T-helper 2 cell treated with Interferon-gamma antibody and Interleukin-4, amounts not matched to agents 5 μg/mL and 100 μg/mL, for 36 hours (primary cell): Measurements from ENCODE around the gene STOX2.

Experiments
- DNase-seq: peaks from one replicate; pipeline ENCODE4 v3.0.0; 2021; ENCODE audit warnings: low spot score
- H3K27ac Mint-ChIP-seq: one replicate; pipeline ENCODE4 v1.8.0; 2021; ENCODE audit warnings: mild to moderate bottlenecking, mixed read lengths
- H3K27me3 Mint-ChIP-seq: one replicate; pipeline ENCODE4 v1.8.0; 2021; ENCODE audit warnings: low read depth, mixed read lengths
- H3K36me3 Mint-ChIP-seq: one replicate; pipeline ENCODE4 v1.8.0; 2021; ENCODE audit warnings: low read depth, mixed read lengths
- H3K4me1 Mint-ChIP-seq: one replicate; pipeline ENCODE4 v1.8.0; 2021; ENCODE audit warnings: low read depth, mixed read lengths
- H3K4me3 Mint-ChIP-seq: one replicate; pipeline ENCODE4 v1.8.0; 2022; ENCODE audit warnings: mild to moderate bottlenecking, moderate library complexity, mixed read lengths
- H3K9me3 Mint-ChIP-seq: one replicate; pipeline ENCODE4 v1.8.0; 2021; ENCODE audit warnings: mixed read lengths

Gene STOX2

DNA sequence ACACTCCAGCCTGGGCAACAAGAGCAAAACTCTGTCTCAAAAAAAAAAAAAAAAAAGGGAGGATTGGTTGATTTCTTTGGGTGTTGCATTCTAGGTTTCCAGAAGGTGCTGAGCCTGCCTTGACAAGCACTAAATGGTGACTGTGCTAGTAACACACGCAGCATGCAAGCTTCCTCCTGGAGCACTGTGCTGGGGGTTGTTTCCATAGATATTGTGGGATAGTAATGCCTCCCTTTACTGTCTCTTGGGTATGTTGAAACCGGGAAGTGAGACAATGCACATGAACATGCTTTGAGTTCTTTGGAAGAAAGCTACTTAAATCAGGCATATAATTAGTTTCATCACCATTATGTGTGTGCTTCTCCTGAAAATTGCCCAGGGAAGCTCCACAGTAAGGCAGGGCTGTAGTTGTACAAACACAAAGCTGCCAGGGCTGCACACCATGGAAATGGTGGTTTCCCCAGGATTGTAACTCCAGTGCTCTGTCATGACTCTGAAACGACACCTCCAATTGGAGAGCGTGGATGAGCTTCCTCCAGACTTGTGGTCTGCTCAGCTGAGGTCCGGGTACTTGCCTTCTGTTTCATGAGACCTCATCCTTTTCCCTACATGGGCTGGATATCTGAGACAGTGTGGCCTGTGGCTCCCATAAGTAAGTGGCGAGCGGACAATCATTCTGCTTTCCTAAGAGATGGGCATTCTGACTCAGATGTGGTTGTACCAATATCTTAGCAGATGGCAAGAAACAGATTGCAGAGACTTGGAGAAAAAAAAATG, 31.5 kb upstream of the STOX2 start:
- H3K27me3 Mint-ChIP-seq, result no peaks in the 10 kb centered on the region
- DNase-seq, result no peak
- no peak overlapping the region for H3K27ac Mint-ChIP-seq
- H3K4me1 Mint-ChIP-seq, result no peaks in the 10 kb centered on the region
- H3K36me3 Mint-ChIP-seq, result no peaks in the 10 kb centered on the region
- H3K4me3 Mint-ChIP-seq, result no peak overlapping the region
- H3K9me3 Mint-ChIP-seq, result no peaks in the 10 kb centered on the region

DNA sequence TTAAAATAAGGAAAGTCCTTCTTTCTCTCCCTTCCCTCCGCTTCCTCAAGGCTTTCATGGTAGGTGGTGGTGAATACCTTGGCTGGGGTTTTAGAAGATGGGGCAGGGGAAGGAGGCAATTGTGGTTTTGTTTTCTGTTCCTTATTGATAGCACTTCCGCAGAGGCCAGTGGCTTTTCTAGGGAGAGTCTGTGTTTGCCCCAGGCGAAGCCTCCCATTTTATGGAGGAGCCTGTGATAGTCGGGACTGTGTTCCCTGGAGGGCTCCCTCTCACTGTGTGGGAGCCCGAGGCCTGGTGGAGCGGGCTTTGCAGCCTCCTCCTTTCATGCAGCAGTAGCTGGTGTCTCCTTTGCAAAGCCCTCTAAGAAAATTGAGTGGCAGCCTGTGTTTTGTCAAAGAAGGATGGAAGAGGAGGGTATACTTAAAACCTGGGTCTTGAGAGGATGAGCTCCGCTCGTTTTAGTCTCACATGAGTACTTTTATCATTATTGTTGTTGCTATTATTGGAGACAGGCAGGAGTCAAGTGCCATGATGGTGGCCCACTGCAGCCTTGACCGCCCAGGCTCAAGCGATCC, 29.8 kb upstream of the STOX2 start:
- H3K4me3 Mint-ChIP-seq, result no peak overlapping the region
- H3K9me3 Mint-ChIP-seq, result no peaks in the 10 kb centered on the region
- no peaks in the 10 kb centered on the region for H3K4me1 Mint-ChIP-seq
- H3K27me3 Mint-ChIP-seq, result no peaks in the 10 kb centered on the region
- no peaks in the 10 kb centered on the region for H3K36me3 Mint-ChIP-seq
- H3K27ac Mint-ChIP-seq, result no peak overlapping the region
- no peak for DNase-seq

DNA sequence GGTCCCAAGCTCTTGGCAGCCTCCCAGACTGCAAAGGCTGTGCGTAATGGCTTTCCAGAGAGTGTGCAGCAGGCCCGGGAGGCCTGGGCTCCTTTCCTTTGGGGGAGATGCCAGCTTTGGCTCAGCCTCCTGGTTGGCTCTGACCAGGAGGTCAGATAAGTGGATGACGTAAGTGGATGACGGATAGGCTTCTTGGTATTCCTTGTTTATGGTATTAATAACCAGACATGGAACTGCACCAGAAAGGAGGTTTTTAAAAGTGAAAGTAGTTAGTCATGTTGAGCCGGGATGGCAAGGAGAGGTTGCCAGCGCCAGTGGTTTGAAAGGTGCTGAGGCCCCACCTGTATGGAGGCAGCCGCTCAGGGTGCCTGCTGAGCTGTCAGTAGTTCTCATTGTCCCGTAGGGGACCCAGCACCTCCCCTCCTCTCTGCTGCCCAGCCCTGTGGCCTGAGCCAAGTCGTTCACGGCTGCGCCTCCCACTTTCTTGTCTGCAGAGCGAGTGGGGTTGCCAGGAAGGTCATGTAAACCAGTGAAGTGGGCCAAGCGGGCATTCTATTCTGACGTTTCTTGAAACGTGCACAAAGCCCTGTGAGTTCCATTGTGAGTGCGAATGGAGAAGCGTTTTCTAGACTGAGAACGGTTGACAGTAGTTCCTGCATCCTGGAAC, 28.7 kb upstream of the STOX2 start:
- Mint-ChIP-seq H3K27ac (no peak overlapping the region), H3K4me3 (no peak overlapping the region), H3K36me3 (no peaks in the 10 kb centered on the region), H3K9me3 (no peaks in the 10 kb centered on the region), H3K27me3 (no peaks in the 10 kb centered on the region), H3K4me1 (no peaks in the 10 kb centered on the region)
- no peak for DNase-seq

DNA sequence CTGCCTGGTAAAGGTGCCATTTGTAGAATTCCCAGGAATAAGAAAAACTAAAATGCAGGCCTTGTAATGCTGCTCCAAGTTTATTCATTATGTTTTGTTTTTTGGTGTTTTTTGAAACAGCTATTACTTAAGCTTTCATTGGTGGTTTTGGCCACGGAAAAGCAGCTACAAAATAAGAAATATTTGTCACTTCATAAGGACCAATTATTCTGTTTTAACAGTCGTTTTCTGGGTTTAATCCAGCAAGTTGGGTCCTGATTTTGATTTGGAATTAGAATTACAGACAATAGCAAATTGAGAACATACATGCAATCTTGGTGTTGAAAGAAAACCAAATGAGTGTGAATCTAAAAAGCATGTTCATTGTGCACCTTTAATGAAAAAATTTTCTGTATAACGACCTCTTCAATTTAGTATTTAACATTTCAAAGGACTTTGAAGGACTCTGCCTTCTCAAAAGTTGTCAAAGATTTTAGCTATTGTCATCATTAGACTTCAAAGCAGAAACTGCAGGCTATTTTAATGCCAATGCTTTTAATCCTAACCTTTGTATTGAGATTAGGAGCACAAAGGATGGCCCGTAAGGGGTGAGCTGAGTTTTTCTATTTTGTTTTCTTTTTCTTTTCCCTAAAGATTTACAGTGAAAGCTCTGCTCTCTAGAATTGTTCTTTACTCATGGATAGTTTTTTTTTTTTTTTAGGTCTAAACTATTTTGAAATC, 26.7 kb upstream of the STOX2 start:
- Mint-ChIP-seq H3K27ac (no peak overlapping the region), H3K4me1 (no peaks in the 10 kb centered on the region), H3K36me3 (no peaks in the 10 kb centered on the region), H3K27me3 (no peaks in the 10 kb centered on the region), H3K4me3 (no peak overlapping the region), H3K9me3 (no peaks in the 10 kb centered on the region)
- DNase-seq, result no peak

DNA sequence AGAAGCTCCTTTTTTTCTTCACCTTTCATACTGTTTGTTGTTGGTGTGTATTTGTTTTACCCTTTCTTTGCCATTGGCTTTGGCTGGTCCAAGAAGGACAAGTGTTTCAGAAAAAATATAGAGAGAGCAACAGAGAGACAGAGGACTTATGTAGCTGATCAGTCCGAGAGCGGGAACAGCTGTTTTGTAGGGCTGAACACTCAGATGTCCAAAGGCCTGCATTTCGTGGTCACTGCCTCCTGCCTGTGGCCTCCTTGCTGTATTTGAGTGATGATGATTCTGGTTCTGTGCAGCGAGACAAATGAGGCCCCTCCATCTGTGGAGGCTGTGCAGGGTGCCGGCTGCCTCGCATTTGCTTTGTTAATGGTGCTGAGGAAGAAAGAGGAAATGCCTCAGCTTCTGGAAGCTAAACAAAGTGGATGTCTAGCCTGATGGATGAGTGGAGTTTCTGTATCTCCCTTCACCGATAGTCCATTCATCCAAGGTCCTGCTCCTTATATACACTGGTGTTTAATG, 19.8 kb upstream of the STOX2 start:
- no peaks in the 10 kb centered on the region for H3K9me3 Mint-ChIP-seq
- no peaks in the 10 kb centered on the region for H3K36me3 Mint-ChIP-seq
- no peak overlapping the region for H3K4me3 Mint-ChIP-seq
- no peak overlapping the region for H3K27ac Mint-ChIP-seq
- H3K4me1 Mint-ChIP-seq, result no peaks in the 10 kb centered on the region
- H3K27me3 Mint-ChIP-seq, result no peaks in the 10 kb centered on the region
- no peak for DNase-seq

DNA sequence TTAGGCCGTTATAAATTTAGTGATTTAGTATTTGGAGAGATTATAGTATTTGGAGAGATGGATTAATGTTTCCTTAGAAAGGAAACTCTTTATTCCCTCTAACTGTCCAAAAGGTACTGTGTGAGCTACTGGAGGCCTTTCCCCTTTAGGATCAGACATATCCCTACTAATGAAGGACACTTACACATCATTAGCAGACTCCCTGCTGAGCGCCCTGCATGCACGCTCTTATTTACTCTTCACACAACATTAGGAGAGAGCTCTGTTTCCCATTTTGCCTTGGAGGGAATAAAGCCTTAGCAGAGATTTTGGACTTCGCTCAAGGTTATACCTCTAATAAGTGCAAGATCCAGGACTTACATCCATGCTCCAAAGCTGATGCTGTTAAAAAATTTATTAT, 17.8 kb upstream of the STOX2 start:
- H3K4me1 Mint-ChIP-seq, result no peaks in the 10 kb centered on the region
- H3K4me3 Mint-ChIP-seq, result no peak overlapping the region
- H3K36me3 Mint-ChIP-seq, result no peaks in the 10 kb centered on the region
- DNase-seq, result no peak
- H3K9me3 Mint-ChIP-seq, result no peaks in the 10 kb centered on the region
- H3K27me3 Mint-ChIP-seq, result no peaks in the 10 kb centered on the region
- H3K27ac Mint-ChIP-seq, result no peak overlapping the region

DNA sequence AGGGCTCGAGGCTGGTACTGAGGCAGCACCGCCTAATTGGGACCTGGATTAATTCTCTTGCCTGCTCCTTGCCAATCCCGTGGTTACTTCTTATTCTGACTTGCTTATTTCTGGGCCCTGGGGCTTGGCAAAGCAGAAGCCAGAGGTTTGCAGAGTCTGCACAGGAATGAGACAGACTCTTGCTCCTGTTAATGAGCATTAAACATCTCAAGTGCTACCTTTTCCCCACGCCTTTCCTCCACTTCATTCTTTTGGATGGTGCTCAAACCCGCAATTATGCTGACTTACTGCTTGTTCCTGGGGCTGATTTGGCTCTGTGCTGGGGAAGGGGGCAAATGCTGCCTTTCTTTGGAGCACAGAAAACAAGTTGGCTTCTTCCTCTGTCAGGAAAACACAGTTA, 16.5 kb upstream of the STOX2 start:
- no peak overlapping the region for H3K4me3 Mint-ChIP-seq
- no peak overlapping the region for H3K27ac Mint-ChIP-seq
- no peaks in the 10 kb centered on the region for H3K36me3 Mint-ChIP-seq
- H3K9me3 Mint-ChIP-seq, result no peaks in the 10 kb centered on the region
- no peaks in the 10 kb centered on the region for H3K4me1 Mint-ChIP-seq
- H3K27me3 Mint-ChIP-seq, result peaks cover 2% of the 10 kb centered on the region
- no peak for DNase-seq

DNA sequence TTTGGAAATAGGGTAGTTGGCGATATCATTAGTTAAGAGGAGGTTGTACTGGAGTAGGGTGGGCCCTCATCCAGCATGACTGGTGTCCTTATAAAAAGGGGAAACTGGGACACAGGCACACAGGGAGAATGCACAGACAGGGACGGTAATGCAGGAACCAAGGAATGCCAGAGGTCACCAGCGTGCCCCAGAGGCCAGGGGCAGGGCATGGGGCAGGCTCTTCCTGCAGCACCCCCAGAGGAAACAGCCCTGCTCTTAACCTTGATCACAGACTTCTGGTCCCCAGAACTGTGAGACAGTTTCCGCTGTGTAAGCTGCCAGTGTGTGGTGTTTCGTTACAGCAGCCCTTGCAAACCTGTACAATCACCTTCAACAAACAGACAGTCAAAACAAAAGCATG, 15.9 kb upstream of the STOX2 start:
- H3K9me3 Mint-ChIP-seq, result no peaks in the 10 kb centered on the region
- no peak for DNase-seq
- H3K36me3 Mint-ChIP-seq, result no peaks in the 10 kb centered on the region
- H3K27ac Mint-ChIP-seq, result no peak overlapping the region
- H3K4me1 Mint-ChIP-seq, result no peaks in the 10 kb centered on the region
- no peak overlapping the region for H3K4me3 Mint-ChIP-seq
- H3K27me3 Mint-ChIP-seq, result peaks cover 2% of the 10 kb centered on the region

DNA sequence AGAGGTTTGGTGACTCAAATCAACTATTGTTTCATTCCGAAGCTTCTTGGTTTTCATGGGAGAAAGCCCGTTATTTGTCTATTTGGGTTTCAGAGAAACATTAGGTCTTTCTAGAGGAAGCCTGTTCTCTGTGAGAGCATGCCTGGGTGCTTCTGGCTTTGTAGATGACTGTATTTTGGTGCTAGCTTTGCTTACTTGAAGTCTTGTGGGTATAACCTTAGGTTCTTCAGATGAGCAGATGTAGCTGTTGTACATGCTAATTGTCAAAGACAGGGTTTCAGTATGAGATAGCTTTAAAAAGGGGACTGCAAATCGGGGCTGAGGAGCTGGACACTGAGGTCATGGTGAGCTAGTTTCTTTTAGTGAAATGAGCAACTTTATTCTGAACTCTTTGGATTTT, 7.9 kb upstream of the STOX2 start:
- DNase-seq, result no peak
- Mint-ChIP-seq H3K9me3 (no peaks in the 10 kb centered on the region), H3K4me3 (no peak overlapping the region), H3K27me3 (peaks cover 21% of the 10 kb centered on the region), H3K27ac (no peak overlapping the region), H3K36me3 (no peaks in the 10 kb centered on the region), H3K4me1 (no peaks in the 10 kb centered on the region)

DNA sequence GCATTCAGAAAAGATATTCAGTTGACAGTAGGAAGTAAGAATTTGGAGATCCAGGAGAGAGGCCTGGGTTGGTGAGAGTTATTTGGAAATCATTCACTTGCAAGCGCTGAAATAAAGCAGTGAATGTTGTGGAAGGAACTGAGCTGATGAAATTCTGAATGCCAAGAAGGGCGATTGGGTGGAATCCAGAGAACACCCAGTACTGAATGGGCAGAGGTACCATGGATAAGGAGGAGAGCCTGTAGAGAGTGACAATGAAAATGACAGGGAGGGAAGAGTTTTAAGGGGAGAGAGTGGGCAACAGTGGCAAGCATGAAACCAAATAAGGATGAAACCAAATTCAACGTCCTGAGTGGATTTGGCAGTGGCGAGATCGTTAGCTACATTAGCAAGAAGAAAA, 6.7 kb upstream of the STOX2 start:
- Mint-ChIP-seq H3K4me3 (no peak overlapping the region), H3K27ac (no peak overlapping the region), H3K36me3 (no peaks in the 10 kb centered on the region), H3K27me3 (peaks cover 31% of the 10 kb centered on the region), H3K9me3 (no peaks in the 10 kb centered on the region), H3K4me1 (no peaks in the 10 kb centered on the region)
- no peak for DNase-seq

DNA sequence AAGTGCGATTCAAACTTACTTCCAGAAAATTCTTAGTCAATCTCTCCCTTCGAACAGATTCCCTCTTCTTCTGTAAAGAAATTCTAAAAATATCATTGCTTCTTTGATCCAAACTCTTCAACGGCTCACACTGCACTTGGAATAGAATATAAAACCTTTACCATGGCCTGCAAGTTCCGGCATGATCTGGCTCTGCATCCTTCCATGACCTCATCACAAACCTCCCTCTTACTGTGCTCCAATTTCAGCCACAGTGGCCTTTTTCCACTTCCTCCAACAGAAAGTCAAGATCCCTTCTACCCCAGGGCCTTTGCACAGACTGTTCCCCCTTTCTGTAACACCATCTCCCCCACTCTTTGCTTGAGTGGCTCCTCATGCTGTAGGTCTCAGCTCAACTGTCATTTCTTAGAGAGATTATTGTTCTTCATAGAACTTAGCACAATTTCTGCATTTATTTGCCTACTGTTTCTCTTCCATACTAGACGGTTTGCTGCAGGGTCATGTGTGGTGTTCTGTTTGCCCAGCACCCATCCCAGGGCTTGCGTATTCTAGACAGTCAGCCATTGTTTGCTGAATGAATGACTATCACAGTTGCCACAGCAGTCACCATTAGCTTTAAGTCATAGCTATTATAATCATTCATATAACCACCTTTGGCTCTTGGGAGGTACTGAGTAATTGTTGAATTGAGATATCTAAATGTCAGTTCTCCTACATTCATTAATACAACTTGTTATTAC, 1.9 kb upstream of the STOX2 start:
- H3K4me1 Mint-ChIP-seq, result no peaks in the 10 kb centered on the region
- H3K27ac Mint-ChIP-seq, result no peak overlapping the region
- H3K9me3 Mint-ChIP-seq, result no peaks in the 10 kb centered on the region
- no peak overlapping the region for H3K4me3 Mint-ChIP-seq
- H3K27me3 Mint-ChIP-seq, result peaks cover 59% of the 10 kb centered on the region
- no peaks in the 10 kb centered on the region for H3K36me3 Mint-ChIP-seq
- no peak for DNase-seq

DNA sequence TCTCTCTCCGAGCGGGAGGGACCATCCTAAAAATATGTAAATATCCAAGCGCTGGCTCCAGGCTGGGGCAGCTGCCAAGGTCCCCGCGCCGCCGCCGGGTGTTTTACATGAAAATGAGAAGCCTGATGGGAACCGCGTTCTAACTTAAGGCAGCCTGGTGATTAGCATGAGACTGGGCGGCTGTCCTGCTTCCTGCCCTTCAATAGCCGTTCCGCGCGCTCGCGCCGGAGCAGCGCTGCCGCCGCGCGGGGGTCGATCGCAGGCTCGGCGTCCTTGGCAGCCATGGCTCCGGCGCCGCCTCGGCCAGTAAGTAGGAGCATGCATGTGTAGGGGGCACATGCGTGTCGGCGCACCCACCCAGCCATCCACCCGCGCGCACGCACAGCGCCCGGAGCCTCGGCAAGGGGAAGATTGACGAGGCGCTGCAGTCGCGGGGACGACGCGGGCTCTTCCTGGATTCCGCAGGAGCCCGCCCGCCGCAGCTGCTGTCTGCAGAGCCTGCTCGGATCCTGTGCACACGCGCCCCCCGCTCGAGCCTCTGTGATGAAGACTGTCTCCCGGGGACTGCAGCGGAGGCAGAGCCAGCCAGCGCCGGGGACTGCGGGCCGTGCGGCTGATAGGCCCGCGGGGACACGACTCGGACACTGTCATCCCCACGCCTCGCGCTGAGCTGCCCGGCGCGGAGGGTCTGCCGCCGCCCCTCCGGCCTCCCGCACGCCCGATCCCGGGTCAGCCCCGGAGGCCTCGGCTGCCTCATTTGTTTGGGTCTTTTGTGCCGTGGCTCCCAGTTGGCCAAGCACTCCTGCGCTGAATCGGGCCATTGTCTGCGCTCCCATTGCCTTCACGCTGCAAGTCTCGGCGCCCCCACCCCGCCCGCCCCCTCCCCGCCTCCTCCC, 734 bp downstream of the STOX2 start:
- Mint-ChIP-seq H3K9me3 (no peaks in the 10 kb centered on the region), H3K4me3 (peak overlapping the region; percentile 37), H3K27me3 (peaks cover 77% of the 10 kb centered on the region), H3K4me1 (no peaks in the 10 kb centered on the region), H3K27ac (no peak overlapping the region), H3K36me3 (no peaks in the 10 kb centered on the region)
- no peak for DNase-seq

DNA sequence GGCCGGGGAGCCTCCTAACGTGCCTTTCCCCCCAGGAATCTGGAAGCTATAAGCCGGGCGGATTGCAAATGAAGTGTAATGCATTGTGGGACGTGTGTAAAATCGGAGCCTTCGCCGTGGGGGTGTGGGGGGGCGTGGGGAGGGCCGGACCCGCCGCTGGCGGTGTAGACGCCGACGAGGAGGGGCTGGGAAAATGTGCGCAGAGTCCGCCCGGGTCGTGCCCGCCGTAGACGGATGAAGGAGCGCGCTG, 1.3 kb downstream of the STOX2 start:
- peaks cover 74% of the 10 kb centered on the region for H3K27me3 Mint-ChIP-seq
- no peak for DNase-seq
- no peak overlapping the region for H3K27ac Mint-ChIP-seq
- no peaks in the 10 kb centered on the region for H3K9me3 Mint-ChIP-seq
- no peak overlapping the region for H3K4me3 Mint-ChIP-seq
- H3K4me1 Mint-ChIP-seq, result no peaks in the 10 kb centered on the region
- H3K36me3 Mint-ChIP-seq, result no peaks in the 10 kb centered on the region
